Measurements from ENCODE around the gene RTN1.

DNA sequence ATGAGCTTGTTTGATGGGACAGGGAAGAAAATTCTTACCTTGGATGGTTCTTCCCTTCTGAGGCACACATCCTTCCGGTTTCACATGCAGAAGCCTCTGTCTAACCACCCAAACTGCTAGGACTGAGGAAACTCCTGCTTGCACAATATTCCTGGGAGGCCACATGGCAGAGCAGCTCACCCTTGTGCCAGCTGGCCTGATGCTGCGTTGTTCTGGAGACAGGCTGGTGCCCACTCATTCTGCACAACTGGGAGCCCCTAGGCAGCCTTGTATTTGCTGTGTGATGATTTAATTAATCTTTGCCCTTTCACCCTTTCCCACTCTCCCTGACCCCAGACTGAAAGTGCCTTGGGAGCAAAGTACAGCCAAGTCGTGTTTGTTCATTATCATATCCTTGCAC lies 130.8 kb downstream of the RTN1 start:
- TF ChIP-seq, protein P1, sequence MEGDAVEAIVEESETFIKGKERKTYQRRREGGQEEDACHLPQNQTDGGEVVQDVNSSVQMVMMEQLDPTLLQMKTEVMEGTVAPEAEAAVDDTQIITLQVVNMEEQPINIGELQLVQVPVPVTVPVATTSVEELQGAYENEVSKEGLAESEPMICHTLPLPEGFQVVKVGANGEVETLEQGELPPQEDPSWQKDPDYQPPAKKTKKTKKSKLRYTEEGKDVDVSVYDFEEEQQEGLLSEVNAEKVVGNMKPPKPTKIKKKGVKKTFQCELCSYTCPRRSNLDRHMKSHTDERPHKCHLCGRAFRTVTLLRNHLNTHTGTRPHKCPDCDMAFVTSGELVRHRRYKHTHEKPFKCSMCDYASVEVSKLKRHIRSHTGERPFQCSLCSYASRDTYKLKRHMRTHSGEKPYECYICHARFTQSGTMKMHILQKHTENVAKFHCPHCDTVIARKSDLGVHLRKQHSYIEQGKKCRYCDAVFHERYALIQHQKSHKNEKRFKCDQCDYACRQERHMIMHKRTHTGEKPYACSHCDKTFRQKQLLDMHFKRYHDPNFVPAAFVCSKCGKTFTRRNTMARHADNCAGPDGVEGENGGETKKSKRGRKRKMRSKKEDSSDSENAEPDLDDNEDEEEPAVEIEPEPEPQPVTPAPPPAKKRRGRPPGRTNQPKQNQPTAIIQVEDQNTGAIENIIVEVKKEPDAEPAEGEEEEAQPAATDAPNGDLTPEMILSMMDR (IDR thresholded peaks at IDR 0.05; ENCODE audit: poor library complexity, severe bottlenecking): no peak
- TF ChIP-seq POLR2AphosphoS5 (IDR thresholded peaks at IDR 0.05) (no peak), EP300 (conservative IDR thresholded peaks at IDR 0.05; ENCODE audit: poor library complexity, severe bottlenecking) (no peak), MXI1 (conservative IDR thresholded peaks at IDR 0.05; ENCODE audit: poor library complexity, severe bottlenecking) (no peak), EZH2 (IDR thresholded peaks at IDR 0.05; ENCODE audit: borderline replicate concordance, insufficient read depth, low read length, poor library complexity, severe bottlenecking) (no peak), RAD21 (conservative IDR thresholded peaks at IDR 0.05) (no peak), SMC3 (conservative IDR thresholded peaks at IDR 0.05; ENCODE audit: poor library complexity) (no peak), TAF1 (IDR thresholded peaks at IDR 0.05; ENCODE audit: low read depth) (no peak)
- TF ChIP-seq, protein P2, sequence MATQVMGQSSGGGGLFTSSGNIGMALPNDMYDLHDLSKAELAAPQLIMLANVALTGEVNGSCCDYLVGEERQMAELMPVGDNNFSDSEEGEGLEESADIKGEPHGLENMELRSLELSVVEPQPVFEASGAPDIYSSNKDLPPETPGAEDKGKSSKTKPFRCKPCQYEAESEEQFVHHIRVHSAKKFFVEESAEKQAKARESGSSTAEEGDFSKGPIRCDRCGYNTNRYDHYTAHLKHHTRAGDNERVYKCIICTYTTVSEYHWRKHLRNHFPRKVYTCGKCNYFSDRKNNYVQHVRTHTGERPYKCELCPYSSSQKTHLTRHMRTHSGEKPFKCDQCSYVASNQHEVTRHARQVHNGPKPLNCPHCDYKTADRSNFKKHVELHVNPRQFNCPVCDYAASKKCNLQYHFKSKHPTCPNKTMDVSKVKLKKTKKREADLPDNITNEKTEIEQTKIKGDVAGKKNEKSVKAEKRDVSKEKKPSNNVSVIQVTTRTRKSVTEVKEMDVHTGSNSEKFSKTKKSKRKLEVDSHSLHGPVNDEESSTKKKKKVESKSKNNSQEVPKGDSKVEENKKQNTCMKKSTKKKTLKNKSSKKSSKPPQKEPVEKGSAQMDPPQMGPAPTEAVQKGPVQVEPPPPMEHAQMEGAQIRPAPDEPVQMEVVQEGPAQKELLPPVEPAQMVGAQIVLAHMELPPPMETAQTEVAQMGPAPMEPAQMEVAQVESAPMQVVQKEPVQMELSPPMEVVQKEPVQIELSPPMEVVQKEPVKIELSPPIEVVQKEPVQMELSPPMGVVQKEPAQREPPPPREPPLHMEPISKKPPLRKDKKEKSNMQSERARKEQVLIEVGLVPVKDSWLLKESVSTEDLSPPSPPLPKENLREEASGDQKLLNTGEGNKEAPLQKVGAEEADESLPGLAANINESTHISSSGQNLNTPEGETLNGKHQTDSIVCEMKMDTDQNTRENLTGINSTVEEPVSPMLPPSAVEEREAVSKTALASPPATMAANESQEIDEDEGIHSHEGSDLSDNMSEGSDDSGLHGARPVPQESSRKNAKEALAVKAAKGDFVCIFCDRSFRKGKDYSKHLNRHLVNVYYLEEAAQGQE (IDR thresholded peaks at IDR 0.05; ENCODE audit: borderline replicate concordance): no peak

Measured in neural cell (in vitro differentiated cells).